ENCODE measurements around the gene DPM1. TPM values are rescaled to one million over a fixed set of nuclear protein-coding genes. Genes with fewer than 3 reads are reported as not detected.

DPM1 gene
- total RNA-seq, 1 donor from 2014 or later = 30.2 TPM

DNA sequence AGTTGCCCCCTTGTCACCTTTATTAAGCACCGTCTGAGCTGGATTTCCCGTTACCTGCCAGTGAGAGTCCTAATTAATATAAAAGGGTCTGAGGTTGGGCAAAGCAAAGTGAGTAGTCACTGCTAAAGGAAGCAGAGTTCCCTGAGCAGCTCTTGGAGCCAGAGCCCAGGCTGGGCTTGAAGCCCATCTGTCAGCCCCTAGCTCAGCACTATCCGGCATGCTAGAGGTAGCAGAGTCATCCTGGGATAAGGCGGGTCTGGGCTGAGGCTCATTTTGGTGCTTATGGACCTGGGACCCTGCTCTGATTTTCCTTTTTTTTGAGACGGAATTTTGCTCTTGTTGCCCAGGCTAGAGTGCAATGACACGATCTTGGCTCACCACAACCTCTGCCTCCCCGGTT lies 73.3 kb downstream of the DPM1 start:
- no peak for ATAC-seq
- Histone ChIP-seq H3K9me3 (no peaks in the 10 kb centered on the region), H3K27me3 (no peaks in the 10 kb centered on the region), H3K4me3 (no peak overlapping the region), H3K27ac (no peak overlapping the region), H3K4me1 (no peaks in the 10 kb centered on the region), H3K36me3 (peaks cover 25% of the 10 kb centered on the region)
- intact Hi-C loops (cut with DNase I) = no loop called here
- no peak for TF ChIP-seq CTCF (IDR thresholded peaks at IDR 0.05)
- no peak for DNase-seq

Other genes with a start within 250 kb of the DPM1 start
- gene PARD6B, start 227.0 kb downstream of the DPM1 start, total RNA-seq = 43.2 TPM
- gene BCAS4, start 163.5 kb downstream of the DPM1 start, total RNA-seq = 4.3 TPM
- 54.1 TPM for gene ADNP, start 27.1 kb downstream of the DPM1 start, total RNA-seq
- 3.4 TPM for gene MOCS3, start 286 bp upstream of the DPM1 start, total RNA-seq
- not detected for gene KCNG1, start 64.6 kb upstream of the DPM1 start, total RNA-seq

All from upper lobe of right lung (tissue), 1 donor.